ENCODE data around the gene TTC4.
"Not testable (repeated sequence)": the region's sequence is repeated elsewhere in the genome, so short reads cannot be mapped to it uniquely, and the experiment has no call there.

Gene TTC4

GRCh38 chr1:54751426-54751825, 35.8 kb downstream of the TTC4 start:
- DNase-seq, result no peak

DNA sequence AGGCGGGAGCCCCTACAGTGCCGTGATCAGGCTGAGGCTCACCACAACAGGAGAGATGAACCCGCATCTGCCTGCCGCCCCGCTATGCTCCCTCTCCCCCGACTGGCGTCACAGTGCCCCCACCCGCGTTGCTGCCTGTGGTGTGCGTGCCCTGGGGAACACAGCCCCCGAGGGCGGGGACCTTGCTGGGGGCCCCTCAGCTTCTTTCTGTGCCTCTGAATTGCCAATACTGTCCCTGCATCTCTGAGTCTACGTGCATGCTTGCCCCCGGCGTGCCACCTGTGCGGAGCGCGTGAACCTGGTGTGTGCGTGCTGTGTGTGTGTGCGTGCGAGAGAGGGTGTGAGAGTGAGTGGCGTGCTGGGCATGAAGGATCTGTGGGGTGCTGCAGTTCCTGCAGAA, 38.4 kb downstream of the TTC4 start:
- no peak for DNase-seq

- DNase-seq, result no peak
Measured at GRCh38 chr1:54754486-54755285, 39.0 kb downstream of the TTC4 start.

GRCh38 chr1:54757833-54758232, 42.2 kb downstream of the TTC4 start:
- DNase-seq, result no peak

DNA sequence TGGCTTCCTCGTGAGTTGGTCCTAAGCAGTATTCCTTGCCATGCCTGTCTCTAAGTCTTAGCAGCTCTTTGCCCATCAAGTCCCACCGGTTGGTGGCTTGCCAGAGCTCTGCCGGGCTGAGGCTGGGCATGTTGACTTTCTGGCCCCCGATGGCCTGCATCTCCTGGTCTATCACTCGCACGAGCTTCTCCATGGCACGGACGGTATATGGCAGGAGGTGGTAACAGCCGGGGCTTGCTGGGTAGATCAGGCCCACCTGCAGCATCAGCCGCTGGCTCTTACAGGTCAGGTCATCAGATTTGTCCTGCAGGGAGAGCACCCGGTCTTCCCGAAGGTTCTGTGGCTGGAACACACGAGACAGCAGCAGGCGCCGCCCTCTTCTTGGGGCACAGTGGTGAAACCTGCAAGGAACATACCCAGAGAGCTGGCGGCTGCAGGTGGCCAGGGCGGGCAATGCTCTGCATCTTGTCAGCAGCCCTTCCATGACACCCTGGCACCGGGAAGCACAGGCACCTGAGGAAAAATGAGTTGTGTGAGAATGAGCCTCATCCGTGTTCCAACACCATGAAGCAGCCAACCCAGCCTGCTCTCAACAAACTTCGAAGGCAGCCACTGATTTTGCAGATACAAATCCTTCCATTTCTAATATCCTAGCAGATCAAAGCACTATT, 43.2 kb downstream of the TTC4 start:
- DNase-seq, result no peak

DNA sequence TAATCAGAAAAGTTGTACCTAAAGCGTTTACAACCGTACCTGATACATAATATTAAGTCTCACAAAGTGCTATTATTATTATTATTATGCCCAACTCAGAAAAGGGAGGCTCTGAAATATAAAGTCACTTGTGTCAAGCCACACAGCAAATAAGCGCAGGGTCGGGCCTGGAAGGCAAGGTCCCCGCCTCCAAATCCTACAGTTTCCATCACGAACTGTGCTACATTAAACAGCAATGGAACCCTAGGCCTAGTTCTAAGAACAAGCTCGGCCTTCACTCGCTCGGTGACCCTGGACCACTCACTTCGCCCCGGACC, 48.1 kb downstream of the TTC4 start:
- DNase-seq, result no peak

DNA sequence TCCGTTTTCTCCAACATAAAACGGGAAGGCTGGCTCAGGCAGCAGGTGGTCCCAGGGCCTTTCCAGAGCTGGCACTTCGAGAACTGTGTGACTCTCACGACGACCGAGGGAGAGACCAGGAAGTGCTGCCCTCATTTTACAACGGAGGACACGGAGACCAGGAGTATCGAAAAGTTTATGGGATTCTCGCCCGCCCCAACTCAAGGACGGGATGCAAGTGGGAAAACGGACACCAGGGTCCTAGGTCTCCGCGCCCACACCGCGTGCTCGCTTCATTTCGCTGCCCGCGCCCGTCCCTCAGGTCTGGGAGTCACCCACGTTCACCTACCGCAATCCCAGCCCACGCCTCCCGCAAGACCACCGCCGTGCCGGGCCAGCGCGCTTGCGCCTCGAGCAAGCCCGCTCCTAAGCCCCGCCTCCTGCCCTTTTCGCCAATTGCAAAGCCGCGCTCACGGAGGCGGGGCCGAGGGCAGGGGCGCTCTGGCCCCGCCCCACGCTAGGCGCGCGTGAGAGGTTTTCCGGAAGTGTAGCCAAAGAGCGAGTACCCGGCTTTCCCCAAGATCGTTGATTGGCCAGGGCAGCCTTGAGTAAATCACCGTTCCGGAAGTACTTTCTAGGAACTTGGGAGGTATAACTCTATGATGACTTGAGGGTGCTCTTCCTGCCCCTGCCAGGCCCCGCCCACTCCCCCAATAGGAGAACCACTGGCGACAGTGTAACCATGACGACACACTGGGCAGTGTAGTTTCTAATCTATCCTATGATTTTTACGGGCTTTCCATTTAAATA, 48.7 kb downstream of the TTC4 start, which contains the start of gene PARS2:
Gene PARS2 (minus strand): TSS at position 391 of the 789 bp plus-strand sequence. CDS start 5,362 bp downstream, outside the sequence.
- DNase-seq, result peak; percentile 96

GRCh38 chr1:54764922-54765561, 49.4 kb downstream of the TTC4 start:
- DNase-seq, result no peak

DNA sequence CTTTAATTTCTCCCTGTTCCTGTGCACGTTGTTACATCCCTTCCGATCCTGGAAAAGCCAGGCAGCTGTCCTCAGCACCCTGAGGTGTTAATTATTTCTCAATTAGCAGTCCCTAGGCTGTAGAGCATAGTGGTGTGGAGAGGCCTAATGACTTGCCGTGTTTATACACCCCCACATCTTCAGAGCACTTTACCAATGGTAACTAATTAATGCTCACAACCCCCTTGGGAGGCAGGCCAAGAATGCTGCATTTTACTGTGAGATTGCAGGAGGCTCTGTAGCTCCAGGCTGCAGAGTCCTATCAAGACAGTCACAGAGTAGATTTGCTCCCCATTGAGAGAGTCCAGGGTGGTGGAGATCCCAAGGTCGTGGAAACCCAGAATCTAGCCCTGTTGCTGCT, 51.1 kb downstream of the TTC4 start:
- DNase-seq, result no peak

DNA sequence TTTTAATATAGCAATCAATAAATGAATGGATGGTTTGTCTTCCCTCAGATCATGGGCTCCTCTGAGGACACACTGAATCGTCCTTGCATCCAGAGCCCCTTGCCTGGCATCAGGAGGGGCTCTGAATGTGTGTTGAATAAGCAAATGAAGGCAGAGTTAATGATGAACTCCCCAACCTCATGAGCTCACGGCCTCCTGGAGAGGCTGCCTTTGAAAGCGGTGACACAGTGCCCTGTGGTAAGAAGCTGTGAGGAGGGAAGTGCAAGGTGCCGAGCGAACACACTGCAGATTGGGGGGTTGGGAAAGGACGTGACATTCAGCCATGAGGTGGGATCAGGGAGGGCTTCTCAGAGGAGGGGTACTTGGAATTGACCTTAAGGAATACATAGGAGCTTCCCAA, 51.9 kb downstream of the TTC4 start:
- no peak for DNase-seq

GRCh38 chr1:54768093-54768492, 52.4 kb downstream of the TTC4 start:
- no peak for DNase-seq

DNA sequence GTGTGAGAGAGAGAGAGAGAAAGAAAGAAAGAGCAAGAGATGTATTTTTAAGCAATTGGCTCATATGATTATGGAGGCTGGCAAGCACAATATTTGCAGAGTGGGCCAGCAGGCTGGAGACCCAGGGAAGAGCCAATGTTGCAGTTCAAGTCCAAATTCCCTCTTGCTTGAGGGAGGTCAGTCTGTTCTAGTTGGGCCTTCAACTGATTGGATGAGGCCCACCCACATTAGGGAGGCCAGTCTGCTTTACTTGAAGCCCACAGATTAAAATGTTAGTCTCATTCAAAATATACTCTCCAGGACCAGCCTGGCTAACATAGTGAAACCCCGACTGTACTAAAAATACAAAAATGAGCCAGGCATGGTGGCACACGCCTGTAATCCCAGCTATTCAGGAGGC, 57.3 kb downstream of the TTC4 start:
- DNase-seq, result no peak

DNA sequence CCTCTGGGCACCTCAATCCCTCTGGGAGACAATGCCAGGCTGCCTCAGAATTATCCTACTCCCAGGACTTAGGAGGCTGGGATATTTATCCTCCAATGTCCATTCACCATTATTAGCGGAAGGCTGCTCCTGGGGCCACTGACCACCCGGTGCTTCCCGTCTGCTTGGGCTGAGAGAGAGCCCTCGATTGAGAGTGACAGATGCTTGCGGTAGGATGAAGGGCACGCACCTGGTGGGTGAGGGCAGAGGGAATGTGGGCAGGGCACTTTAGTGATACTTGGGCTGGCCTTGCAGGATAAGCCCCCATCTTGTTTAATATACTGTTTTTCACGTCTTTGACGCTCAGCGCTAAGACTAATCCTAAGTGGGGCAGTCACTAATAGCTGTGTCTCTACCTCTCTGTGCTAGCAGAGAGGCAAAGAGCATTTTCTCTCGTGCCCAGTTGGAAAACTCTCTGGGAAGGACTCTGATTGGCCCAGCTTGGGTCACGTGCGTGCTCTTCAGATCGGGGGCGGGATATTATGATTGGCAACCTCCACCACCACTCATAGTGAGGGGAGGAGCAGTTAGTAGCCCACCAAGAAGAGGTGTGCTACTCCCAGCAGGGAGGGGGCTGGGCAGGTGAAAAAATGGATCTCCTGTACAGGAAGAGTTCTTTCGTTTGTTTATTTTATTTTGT, 59.3 kb downstream of the TTC4 start:
- no peak for DNase-seq

DNA sequence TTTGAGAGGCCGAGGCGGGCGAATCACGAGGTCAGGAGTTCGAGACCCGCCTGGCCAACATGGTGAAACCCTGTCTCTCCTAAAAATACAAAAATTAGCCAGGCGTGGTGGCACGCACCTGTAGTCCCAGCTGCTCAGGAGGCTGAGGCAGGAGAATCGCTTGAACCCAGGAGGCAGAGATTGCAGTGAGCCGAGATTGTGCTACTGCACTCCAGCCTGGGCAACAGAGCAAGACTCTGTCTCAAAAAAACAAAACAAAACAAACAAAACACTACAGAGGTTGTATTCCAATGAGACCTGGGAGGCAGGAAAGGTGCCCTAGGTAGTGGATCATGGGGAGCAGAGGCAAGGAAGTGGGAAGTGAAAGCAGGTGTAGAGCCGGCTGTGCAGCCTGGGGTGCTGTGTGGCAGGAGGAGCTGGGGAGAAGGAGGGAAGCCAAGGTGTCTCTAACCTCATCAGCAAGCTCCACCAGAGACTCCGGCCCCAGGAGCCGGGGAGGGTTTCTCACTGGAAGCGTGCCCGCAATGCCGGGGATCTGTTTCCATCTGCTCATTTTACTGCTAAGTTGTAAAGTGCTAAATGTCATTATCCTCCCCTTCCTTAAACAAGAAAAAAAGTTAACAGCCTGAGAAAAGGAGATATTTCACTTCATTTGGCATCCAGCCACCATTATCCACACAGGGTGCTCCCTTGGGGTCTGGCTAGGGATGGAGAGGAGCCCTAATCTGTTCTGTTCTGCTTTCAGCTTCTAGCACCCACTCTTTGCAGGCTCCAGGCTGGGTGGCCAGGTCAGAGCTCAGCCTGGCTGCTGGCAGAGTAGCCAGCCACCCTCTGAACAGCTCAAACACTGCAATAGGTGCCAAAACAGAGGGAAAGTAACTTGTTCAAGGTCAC, 60.4 kb downstream of the TTC4 start:
- not testable (repeated sequence) for DNase-seq

- DNase-seq, result no peak
Measured at GRCh38 chr1:54777011-54777410, 61.4 kb downstream of the TTC4 start.

- no peak for DNase-seq
Measured at GRCh38 chr1:54777431-54777830, 61.8 kb downstream of the TTC4 start.

GRCh38 chr1:54781023-54781723, 65.5 kb downstream of the TTC4 start:
- no peak for DNase-seq

DNA sequence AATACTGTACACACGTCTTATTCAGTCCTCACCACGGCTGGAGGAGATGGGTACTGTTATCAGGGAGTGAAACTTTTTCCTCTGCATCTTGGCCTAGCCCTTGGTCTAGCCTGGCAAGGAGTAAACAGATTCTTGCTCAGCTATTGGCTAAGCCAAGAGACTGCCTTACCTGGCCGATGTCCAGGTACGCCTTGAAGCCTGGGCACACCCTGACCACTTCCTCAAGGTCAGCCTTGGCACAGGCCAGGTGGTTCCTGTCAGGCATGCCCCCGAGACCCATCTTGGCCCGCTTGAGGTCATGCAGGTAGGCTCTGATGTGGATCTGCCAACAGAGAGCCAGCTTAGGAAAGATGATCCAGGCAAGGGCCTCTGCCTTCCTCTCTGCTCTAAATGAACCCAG, 66.5 kb downstream of the TTC4 start:
- DNase-seq, result no peak

DNA sequence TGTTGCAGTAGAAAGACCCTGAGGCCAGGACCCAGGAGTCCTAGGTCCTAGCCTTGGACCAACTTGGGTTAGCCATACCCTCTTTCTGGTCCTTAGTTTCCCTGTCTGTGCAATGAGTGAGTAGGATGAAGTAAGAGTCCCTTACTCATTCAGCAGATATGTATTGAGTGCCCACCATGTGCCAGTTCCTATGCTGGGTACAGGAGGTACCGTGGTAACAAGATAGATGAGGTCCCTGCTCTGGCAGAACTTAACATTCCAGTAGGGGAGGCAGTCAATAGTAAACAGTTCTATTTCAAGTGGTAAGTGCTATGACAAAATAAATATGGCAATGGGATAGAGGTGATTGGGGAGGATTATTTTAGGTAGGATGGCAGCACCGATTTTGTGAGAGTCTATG, 66.9 kb downstream of the TTC4 start:
- DNase-seq, result no peak

GRCh38 chr1:54784066-54784465, 68.4 kb downstream of the TTC4 start:
- no peak for DNase-seq

- no peak for DNase-seq
Measured at GRCh38 chr1:54786778-54787177, 71.1 kb downstream of the TTC4 start.
